ENCODE results near the gene VAV3.
"Not testable (repeated sequence)": the region's sequence is repeated elsewhere in the genome, so short reads cannot be mapped to it uniquely, and the experiment has no call there.

Gene VAV3

DNA sequence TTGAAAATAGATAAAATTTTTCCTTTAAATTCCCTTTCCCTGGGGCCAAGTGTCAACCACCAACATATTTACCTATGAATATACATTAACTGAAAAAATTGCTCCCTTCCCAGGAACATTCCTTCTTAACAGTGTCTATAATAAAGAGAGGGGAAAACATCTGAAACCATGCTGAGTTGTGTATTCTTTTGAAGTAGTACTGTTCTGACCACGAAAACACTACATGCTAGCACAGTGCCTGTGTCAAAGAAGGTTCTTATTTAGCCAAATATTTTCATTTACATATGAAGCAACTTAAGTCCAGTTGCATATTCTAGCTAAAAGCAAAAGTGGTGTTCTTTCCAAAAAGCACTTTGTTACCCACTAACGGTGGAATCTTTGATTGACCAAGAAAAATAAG lies 311.2 kb downstream of the VAV3 start:
- no peaks in the 10 kb centered on the region for H3K36me3 Mint-ChIP-seq
- DNase-seq: no peak
- H3K27me3 Mint-ChIP-seq: no peaks in the 10 kb centered on the region
- CTCF ChIA-PET: no interaction called here
- no peak overlapping the region for H3K27ac Mint-ChIP-seq
- H3K4me3 Mint-ChIP-seq: no peak overlapping the region
- H3K9me3 Mint-ChIP-seq: no peaks in the 10 kb centered on the region
- H3K4me1 Mint-ChIP-seq: no peaks in the 10 kb centered on the region

DNA sequence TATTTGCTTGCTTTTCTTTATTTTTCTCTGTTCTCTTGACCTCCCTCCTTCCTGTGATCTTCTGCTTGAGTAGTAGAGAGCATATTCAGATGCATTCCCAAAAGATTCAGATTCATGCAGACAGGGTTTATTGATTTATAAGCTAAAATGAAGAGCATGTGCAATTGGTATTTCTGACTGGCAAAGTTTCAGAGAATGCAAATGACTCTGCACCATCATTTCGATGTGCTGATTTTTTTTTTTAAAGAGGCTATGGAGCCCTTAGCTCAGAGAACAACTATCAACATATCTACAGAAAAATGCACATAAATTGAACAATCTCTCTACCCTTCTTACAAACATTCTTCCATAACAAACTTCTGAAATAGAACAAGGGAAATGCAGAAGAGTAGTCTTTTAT lies 312.0 kb downstream of the VAV3 start:
- CTCF ChIA-PET: interaction anchor here (0.6 kb wide), 1 partner anchor 92 kb away, joined by 3 read pairs; no protein-coding TSS in a partner anchor
- Mint-ChIP-seq H3K36me3 (no peaks in the 10 kb centered on the region), H3K9me3 (no peaks in the 10 kb centered on the region)

DNA sequence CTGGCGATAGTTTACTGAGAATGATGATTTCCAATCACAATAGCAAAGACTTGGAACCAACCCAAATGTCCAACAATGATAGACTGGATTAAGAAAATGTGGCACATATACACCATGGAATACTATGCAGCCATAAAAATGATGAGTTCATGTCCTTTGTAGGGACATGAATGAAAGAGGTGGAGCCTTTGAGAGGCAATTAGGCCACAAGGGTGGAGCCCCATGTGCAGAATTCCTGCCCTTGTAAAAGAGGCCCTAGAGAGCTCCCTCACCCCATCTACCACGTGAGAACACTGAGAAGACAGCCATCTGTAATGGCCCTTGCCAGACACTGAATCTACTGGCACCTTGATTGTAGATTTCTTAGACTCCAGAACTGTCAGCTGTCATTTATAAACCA lies 314.2 kb downstream of the VAV3 start:
- H3K27ac Mint-ChIP-seq, DNase-seq, CTCF ChIA-PET, H3K36me3 Mint-ChIP-seq, H3K9me3 Mint-ChIP-seq, H3K4me3 Mint-ChIP-seq, H3K27me3 Mint-ChIP-seq, H3K4me1 Mint-ChIP-seq: not testable (repeated sequence)

More for the DNA sequence above, 312.0 kb downstream of the VAV3 start:
- no peak overlapping the region for H3K4me3 Mint-ChIP-seq
- no peaks in the 10 kb centered on the region for H3K27me3 Mint-ChIP-seq
- DNase-seq: no peak
- H3K27ac Mint-ChIP-seq: no peak overlapping the region
- no peaks in the 10 kb centered on the region for H3K4me1 Mint-ChIP-seq

DNA sequence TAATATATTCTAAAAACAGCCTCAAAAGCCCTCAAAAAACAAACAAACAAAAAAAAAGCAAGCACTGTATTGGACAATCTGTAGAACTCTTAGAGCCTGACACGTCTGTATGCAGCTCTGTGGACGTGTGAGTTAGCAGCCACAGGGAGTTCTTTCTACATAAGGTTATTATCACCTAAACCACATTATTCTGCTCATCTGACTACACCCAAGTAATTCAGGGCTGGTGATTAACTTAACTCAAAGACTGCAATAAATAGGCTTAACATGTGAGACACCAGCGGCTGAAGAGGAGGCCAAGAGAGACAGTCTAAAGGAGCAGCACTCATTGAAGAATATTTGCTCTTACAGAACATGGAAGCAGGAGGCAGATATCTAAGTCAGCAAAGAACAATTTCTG lies 316.0 kb downstream of the VAV3 start:
- Mint-ChIP-seq H3K27ac (no peak overlapping the region), H3K4me1 (no peaks in the 10 kb centered on the region), H3K4me3 (no peak overlapping the region), H3K27me3 (no peaks in the 10 kb centered on the region), H3K36me3 (no peaks in the 10 kb centered on the region), H3K9me3 (no peaks in the 10 kb centered on the region)
- DNase-seq: no peak
- CTCF ChIA-PET: no interaction called here

DNA sequence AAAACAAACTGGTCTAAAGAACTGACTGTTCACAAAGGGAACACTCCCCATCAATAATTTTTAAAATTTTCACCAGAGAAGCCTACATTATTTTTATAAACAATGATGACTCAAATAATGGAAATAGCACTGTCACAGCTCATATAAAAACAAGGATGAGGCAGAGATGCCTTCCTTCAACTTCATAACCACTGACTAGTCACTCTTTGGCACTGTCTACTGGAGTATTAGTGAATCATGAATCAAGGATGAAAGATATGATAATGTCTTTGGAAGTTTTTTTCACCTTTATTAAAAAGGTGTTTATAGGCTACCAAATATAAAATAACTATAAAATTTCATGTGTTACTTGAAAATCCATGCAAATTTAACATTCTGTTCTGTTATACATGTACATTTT lies 316.9 kb downstream of the VAV3 start:
- no peaks in the 10 kb centered on the region for H3K36me3 Mint-ChIP-seq

DNA sequence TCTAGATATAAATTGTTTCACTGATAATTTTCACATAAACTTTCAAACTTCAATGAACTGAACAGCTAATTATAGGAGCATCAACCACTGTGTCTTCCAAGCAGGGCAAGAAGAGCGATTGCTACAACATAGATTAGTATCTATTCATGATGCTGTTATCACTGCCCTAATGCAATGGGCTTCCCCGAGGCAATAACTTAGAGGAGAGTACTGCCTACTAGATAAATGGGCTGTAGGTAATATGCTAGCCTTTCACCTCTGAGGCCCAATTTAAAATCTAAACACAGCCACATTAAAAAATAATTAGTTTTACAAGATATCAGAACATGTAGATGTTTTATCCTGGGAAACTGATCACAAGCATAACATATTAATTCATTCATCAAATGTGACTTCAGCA lies 318.0 kb downstream of the VAV3 start:
- CTCF ChIA-PET: no interaction called here
- no peak overlapping the region for H3K27ac Mint-ChIP-seq

More for the DNA sequence above, 316.9 kb downstream of the VAV3 start:
- Mint-ChIP-seq H3K27me3 (no peaks in the 10 kb centered on the region), H3K9me3 (no peaks in the 10 kb centered on the region), H3K27ac (no peak overlapping the region), H3K4me1 (no peaks in the 10 kb centered on the region), H3K4me3 (no peak overlapping the region)
- no peak for DNase-seq
- CTCF ChIA-PET: no interaction called here

DNA sequence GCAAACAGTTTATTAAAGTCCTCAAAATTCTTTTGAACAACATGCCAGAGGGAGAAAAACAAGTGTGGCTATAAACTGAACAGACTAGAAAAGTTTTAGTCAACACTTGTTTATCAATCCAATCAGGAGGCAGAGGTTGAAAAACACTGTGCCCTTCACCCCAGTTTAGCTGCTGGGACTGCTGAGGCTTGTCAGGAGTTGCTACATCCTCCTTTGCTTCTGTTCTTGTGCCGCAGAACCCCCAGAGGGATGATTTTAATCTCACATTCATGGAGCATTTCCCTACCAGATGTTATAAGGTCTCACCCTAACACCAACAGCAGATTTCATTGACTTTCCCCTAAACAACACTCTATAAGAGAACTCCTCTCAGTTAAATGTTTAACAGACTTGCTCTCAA lies 321.2 kb downstream of the VAV3 start:
- Mint-ChIP-seq H3K27ac (no peak overlapping the region), H3K4me1 (no peaks in the 10 kb centered on the region), H3K9me3 (no peaks in the 10 kb centered on the region), H3K4me3 (no peak overlapping the region), H3K36me3 (no peaks in the 10 kb centered on the region), H3K27me3 (no peaks in the 10 kb centered on the region)
- DNase-seq: no peak
- CTCF ChIA-PET: no interaction called here

More for the DNA sequence above, 318.0 kb downstream of the VAV3 start:
- DNase-seq: no peak
- Mint-ChIP-seq H3K4me1 (no peaks in the 10 kb centered on the region), H3K4me3 (no peak overlapping the region), H3K27me3 (no peaks in the 10 kb centered on the region), H3K9me3 (no peaks in the 10 kb centered on the region), H3K36me3 (no peaks in the 10 kb centered on the region)

DNA sequence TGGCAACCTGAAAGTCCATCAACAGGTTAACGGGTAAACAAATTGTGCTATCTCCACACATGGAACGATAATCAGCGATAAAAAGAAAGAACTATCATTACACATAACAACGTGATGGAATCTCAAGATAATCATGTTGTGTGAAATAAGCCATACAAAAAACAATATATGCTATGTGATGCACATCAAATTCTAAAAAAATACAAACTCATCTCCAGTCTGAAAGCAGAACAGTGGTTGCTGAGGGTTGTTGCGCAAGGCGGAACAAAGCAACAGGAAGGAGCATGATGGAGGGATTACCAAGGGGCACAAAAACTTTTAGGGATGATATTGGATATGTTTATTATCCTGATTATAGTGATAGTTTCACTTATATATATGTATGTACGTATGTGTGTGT lies 324.8 kb downstream of the VAV3 start:
- Mint-ChIP-seq H3K27me3 (no peaks in the 10 kb centered on the region), H3K4me3 (no peak overlapping the region), H3K27ac (no peak overlapping the region), H3K36me3 (no peaks in the 10 kb centered on the region), H3K4me1 (no peaks in the 10 kb centered on the region), H3K9me3 (no peaks in the 10 kb centered on the region)
- CTCF ChIA-PET: no interaction called here
- no peak for DNase-seq

DNA sequence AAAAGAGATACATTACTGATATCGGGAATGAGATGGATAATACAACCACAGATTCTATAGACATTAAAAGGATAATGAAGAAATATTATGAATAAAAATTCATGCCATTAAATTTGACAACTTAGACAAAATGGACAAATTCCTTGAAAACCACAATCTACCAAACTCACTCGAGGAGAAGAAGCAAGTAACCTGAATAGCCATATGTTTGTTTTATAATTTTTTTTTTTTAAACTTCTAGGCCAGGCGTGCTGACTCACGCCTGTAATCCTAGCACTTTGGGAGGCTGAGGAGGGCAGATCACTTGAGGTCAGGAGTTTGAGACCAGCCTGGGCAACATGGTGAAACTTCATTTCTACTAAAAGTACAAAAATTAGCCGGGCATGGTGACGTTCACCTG lies 327.9 kb downstream of the VAV3 start:
- Mint-ChIP-seq H3K27ac (no peak overlapping the region), H3K4me3 (no peak overlapping the region), H3K4me1 (no peaks in the 10 kb centered on the region), H3K9me3 (peaks cover 2% of the 10 kb centered on the region), H3K27me3 (no peaks in the 10 kb centered on the region), H3K36me3 (no peaks in the 10 kb centered on the region)
- no peak for DNase-seq
- CTCF ChIA-PET: no interaction called here

DNA sequence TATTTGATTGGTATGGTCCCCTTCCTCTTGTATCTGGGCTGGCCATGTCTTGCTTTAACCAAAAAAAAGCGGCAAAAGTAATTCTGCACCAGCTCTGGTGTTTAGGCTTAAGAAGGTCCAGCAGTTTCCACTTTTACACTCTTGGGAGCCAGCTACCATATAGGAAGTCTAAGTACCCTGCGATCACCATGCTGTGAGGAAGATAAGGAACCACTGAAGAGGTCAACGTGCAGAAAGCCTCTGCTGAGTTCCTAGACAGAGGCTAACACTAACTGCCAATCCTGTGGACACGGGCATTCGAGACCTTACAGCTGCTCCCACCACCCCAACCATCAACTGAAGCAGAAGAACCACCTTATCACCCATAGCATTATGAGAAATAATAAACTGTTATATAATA lies 331.4 kb downstream of the VAV3 start:
- Mint-ChIP-seq H3K27me3 (no peaks in the 10 kb centered on the region), H3K4me3 (no peak overlapping the region), H3K4me1 (no peaks in the 10 kb centered on the region), H3K36me3 (no peaks in the 10 kb centered on the region), H3K27ac (no peak overlapping the region), H3K9me3 (peaks cover 2% of the 10 kb centered on the region)
- no peak for DNase-seq
- CTCF ChIA-PET: no interaction called here

DNA sequence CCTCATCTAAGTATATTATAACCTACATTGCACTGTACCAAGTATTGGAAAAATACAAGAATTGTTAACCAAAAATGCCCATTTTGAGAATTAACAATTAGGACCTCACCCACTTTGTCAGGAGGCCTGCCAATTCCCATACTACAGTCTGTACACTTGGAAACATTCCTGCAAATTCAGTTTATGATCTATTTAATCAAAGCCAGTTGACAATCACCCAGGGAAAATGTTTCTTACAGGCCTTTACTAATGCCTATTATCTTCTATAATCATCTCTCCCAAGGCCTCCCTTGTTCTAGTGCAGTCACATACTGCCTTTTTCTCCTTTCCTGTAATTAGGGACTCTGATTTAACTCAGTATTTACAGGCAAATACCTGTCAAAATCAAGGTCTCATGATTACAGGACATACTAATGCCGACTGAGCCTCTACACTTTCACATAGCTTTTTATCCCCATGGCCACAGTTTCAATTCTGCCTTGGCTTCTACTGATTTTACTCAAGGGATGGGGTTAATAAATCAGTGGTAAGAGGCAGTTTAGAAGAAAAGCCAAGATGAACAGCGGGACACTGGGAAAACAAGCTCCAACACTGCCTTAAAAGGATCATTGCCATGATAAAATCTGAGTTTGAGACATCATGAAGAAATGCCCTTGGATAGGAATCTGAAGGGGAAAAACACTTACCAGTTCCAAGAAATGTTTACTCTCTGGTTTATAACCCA lies 338.7 kb downstream of the VAV3 start:
- H3K36me3 Mint-ChIP-seq: no peaks in the 10 kb centered on the region
- CTCF ChIA-PET: no interaction called here

DNA sequence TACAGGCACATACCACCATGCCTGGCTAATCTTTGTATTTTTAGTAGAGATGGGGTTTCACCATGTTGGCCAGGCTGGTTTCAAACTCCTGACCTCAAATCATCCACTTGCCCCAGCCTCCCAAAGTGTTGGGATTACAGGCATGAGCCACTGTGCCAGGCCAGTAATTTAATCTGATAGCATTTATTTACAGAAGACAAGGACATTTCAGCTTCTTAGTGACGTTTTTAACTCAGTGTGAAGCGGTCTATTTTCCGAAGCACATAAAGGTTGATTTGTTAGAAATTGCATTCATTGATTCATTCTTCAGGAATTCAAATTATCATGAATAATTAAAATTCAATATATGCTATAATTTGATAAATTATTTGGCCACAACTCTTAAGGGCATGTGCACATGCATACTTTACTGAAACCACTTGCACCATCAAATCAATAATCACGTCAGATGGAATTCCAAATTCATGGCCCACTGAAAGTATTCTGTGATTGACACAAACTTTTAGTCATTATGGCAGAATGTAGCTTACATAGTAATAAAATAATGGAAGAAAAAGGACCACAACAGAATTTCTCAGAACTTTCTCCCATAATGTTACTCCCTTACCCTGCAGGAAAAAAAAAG lies 339.5 kb downstream of the VAV3 start:
- CTCF ChIA-PET: no interaction called here
- DNase-seq: no peak
- H3K36me3 Mint-ChIP-seq: no peaks in the 10 kb centered on the region

More for the DNA sequence above, 338.7 kb downstream of the VAV3 start:
- H3K27me3 Mint-ChIP-seq: no peaks in the 10 kb centered on the region
- H3K4me1 Mint-ChIP-seq: peaks cover 8% of the 10 kb centered on the region
- DNase-seq: no peak
- H3K9me3 Mint-ChIP-seq: no peaks in the 10 kb centered on the region
- H3K27ac Mint-ChIP-seq: no peak overlapping the region
- no peak overlapping the region for H3K4me3 Mint-ChIP-seq

DNA sequence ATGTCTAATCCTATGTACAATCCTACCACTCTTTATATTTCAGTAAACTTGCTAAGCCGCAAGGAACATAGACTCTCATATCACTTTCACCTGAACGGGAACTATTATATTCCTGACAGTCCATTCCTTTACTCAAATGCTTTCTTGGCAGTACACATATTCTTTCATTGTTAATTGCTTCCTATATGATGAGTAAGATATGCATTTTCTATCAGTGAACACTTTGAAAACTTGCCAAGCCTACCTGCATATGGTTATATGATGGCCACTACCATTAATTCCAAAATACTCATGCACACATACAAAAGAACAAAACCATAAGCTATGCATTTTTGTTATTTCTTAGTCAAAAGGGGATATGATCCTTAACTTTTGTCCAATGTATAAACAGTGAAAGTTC lies 341.5 kb downstream of the VAV3 start:
- Mint-ChIP-seq H3K36me3 (no peaks in the 10 kb centered on the region), H3K27me3 (no peaks in the 10 kb centered on the region), H3K9me3 (no peaks in the 10 kb centered on the region), H3K4me3 (no peak overlapping the region), H3K4me1 (peaks cover 8% of the 10 kb centered on the region), H3K27ac (no peak overlapping the region)
- DNase-seq: no peak
- CTCF ChIA-PET: no interaction called here

More for the DNA sequence above, 339.5 kb downstream of the VAV3 start:
- H3K4me1 Mint-ChIP-seq: peaks cover 8% of the 10 kb centered on the region
- no peaks in the 10 kb centered on the region for H3K27me3 Mint-ChIP-seq
- no peaks in the 10 kb centered on the region for H3K9me3 Mint-ChIP-seq
- no peak overlapping the region for H3K27ac Mint-ChIP-seq
- no peak overlapping the region for H3K4me3 Mint-ChIP-seq

DNA sequence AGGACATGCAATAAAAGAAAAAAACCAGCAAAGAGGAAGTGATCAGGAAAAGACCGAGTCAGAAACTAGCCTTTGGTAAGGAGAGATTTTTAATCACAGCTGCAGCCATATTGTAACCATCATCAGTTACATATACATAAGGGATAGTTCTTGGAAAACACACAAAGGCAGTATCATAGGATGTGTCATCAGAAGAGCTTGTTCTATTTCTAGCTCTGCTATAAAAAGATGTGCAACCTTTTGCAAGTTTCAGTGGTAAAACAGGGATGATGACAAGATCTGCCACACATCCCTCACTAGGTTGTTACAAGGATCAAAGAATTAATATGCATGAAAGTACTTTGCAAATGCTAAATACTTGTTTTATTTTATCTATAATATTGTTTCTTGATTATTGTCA lies 342.0 kb downstream of the VAV3 start:
- no peak overlapping the region for H3K27ac Mint-ChIP-seq
- DNase-seq: no peak
- no peak overlapping the region for H3K4me3 Mint-ChIP-seq
- H3K27me3 Mint-ChIP-seq: no peaks in the 10 kb centered on the region
- CTCF ChIA-PET: interaction anchor here (0.6 kb wide), 1 partner anchor 152 kb away, joined by 4 read pairs; no protein-coding TSS in a partner anchor
- no peaks in the 10 kb centered on the region for H3K9me3 Mint-ChIP-seq
- peaks cover 8% of the 10 kb centered on the region for H3K4me1 Mint-ChIP-seq
- no peaks in the 10 kb centered on the region for H3K36me3 Mint-ChIP-seq

DNA sequence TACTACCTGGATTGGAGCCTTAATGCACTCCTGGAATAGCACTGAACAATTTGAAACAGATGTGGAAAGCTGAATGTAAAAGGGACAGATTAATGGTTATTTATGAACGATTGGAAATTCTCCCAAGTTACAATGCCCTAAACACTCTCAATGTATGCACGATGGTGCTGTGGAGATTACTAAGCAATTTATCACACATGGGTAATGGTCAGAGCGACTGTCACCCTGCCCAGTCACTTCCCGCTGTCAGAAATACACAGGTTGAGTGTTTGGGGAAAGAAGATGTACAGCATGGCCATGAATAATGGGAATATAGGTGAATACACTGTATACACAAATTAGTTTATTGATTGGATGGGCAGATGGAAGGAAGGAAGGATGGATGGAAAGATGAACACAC lies 342.4 kb downstream of the VAV3 start:
- Mint-ChIP-seq H3K4me3 (no peak overlapping the region), H3K27ac (no peak overlapping the region), H3K9me3 (no peaks in the 10 kb centered on the region), H3K4me1 (peaks cover 10% of the 10 kb centered on the region), H3K27me3 (no peaks in the 10 kb centered on the region), H3K36me3 (no peaks in the 10 kb centered on the region)
- CTCF ChIA-PET: interaction anchor here (0.6 kb wide), 1 partner anchor 152 kb away, joined by 4 read pairs; no protein-coding TSS in a partner anchor
- DNase-seq: no peak
